Liver (tissue), 3 donors: ENCODE measurements around the gene ARHGAP27.

Experiments used
- GABPA ChIP-seq, 2 donors: IDR thresholded peaks in 1 of 2; conservative IDR thresholded peaks in 1 of 2; 2 replicates each; pipeline ENCODE4 v1.6.1; 2016; ENCODE audit warnings: antibody characterized with exemption in 2 of 2, mild to moderate bottlenecking in 1 of 2, moderate library complexity in 1 of 2
- YY1 ChIP-seq: IDR thresholded peaks from 2 replicates; pipeline ENCODE4 v1.6.1; 2016; ENCODE audit warnings: antibody characterized with exemption, mild to moderate bottlenecking
- TF ChIP-seq, protein P1 (sequence below): fragments of 150-350 bp; IDR thresholded peaks from 2 replicates; pipeline ENCODE4 v1.5.1; 2017; ENCODE audit warnings: improper control_type of control experiment, low read depth, low read length; ENCODE audit not compliant: missing input control
- donor health status: healthy.
- donor health status: healthy.

DNA sequence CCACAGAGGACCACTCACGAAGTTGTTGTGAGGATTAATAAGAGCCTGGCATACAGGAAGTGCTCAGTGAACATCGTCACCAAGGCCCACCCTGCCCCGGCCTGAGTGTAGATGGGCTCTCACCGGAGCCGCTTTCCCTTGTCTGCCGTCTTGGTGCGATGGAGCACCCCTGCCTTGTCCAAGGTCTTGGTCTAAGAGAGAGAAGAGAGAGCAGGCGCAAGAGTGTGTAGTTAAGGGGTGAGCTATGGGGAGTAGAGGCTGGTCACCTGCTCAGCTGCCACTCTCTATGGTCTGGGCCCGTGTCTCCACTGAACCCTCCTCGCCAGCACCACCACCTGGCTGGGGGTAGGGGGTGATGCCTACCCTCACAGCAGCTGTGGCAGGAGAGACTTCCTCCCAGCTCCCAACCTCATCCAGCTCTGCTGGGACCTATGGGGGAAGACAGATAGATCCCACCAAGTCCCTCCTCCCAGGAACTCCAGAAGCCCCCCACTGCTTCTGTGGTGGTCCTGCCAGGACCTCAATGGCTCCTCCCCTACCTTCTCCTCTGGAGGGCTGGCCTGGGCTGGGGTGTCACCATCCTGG lies 28.7 kb downstream of the ARHGAP27 start:
- TF ChIP-seq, protein P1, sequence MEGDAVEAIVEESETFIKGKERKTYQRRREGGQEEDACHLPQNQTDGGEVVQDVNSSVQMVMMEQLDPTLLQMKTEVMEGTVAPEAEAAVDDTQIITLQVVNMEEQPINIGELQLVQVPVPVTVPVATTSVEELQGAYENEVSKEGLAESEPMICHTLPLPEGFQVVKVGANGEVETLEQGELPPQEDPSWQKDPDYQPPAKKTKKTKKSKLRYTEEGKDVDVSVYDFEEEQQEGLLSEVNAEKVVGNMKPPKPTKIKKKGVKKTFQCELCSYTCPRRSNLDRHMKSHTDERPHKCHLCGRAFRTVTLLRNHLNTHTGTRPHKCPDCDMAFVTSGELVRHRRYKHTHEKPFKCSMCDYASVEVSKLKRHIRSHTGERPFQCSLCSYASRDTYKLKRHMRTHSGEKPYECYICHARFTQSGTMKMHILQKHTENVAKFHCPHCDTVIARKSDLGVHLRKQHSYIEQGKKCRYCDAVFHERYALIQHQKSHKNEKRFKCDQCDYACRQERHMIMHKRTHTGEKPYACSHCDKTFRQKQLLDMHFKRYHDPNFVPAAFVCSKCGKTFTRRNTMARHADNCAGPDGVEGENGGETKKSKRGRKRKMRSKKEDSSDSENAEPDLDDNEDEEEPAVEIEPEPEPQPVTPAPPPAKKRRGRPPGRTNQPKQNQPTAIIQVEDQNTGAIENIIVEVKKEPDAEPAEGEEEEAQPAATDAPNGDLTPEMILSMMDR: no peak
- TF ChIP-seq YY1 (no peak), GABPA (IDR thresholded peaks at IDR 0.05 in 1 of 2, conservative IDR thresholded peaks at IDR 0.05 in 1 of 2) (no peak)
